Right hindlimb (tissue), 1 donor: Measurements from ENCODE around the gene PCDH15.

Experiments
- DNase-seq: peaks from one replicate; pipeline ENCODE4 v3.0.0-alpha.2; 2018

PCDH15 gene

GRCh38 chr10:54702583-54703485 is 98.2 kb downstream of the PCDH15 start:
- DNase-seq = no peak

DNA sequence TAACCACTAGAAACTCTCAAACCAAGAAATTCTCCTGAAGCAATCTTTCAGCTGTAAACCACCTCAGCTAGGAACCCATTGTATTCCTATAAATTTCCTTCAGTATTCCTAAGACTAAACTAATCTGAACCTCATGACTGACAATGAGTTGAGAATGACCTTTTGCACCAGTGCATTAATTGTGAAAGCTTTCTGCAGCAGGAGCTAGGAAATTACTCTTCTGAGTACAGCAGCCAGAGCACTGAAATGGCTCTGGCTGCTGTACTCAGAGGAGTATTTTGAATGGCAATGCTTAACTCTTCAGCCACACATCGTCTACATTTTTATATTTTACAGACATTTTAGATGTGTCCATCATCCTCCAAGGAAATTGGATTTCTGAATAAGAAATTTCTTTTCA is 109.7 kb downstream of the PCDH15 start:
- no peak for DNase-seq

- no peak for DNase-seq
These were observed 118.5 kb downstream of the PCDH15 start for GRCh38 chr10:54682554-54682953.

- DNase-seq = no peak
These were observed 119.9 kb downstream of the PCDH15 start for GRCh38 chr10:54681136-54681535.

GRCh38 chr10:54667136-54667535 is 133.9 kb downstream of the PCDH15 start:
- DNase-seq = no peak

GRCh38 chr10:54666192-54666591 is 134.8 kb downstream of the PCDH15 start:
- no peak for DNase-seq

- no peak for DNase-seq
These were observed 135.9 kb downstream of the PCDH15 start for GRCh38 chr10:54665095-54665494.

DNA sequence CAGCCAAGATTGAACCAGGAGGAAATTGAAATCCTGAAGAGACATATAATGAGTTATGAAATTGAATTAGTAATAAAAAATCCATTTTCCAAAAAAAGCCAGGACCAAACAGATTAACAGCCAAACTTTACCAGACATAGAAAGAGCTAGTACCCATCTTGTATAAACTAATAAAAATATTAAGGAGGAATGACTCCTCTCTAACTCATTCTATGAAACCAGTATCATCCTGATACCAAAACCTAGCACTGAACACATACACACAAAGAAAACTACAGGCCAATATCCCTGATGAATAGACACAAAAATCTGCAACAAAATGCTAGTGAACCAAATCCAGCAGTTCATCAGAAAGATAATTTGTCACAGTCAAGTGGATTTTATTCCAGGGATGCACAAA is 140.6 kb downstream of the PCDH15 start:
- DNase-seq = no peak

GRCh38 chr10:54656643-54657042 is 144.4 kb downstream of the PCDH15 start:
- DNase-seq = no peak

DNA sequence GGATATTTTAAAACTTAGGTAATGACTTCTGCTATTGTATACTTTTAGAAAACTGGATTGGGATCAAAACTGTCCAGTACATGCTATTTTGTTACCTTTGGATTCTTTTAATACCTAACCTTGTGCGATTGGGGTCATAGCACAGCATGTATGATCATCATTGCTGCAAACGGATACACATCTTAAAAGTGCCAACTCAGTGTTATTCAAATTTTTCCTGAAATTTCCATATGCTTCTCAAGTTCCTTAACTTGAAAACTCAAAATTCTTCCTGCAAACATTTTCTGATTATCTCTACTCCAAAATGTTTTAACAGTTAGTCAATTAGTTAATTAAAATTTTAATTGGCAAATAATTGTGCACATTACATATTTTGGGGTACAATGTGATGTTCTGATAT is 147.5 kb downstream of the PCDH15 start:
- no peak for DNase-seq

- DNase-seq = no peak
These were observed 150.5 kb downstream of the PCDH15 start for GRCh38 chr10:54650547-54650946.

DNA sequence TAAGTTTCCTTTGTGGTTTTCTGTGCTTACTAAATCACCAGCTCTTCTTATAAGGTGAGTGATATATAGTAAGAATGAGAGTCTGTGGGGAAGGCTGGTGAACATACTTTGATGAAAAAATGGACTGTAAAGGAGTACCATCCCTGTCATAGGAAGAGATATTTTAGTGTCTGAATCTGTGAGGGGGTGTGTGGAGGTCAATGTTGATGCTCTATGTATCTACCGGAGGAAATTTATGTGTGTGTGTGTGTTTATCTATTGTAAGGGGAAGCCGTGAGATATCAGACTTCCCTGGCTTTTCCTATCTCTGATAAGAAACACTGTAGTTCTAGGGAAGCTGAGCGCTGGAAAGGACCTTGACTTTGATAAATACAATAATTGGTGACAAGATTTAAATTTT is 179.0 kb downstream of the PCDH15 start:
- DNase-seq = no peak

GRCh38 chr10:54620352-54620751 is 180.7 kb downstream of the PCDH15 start:
- no peak for DNase-seq

- DNase-seq = no peak
These were observed 187.0 kb downstream of the PCDH15 start for GRCh38 chr10:54614072-54614471.

- no peak for DNase-seq
These were observed 187.9 kb downstream of the PCDH15 start for GRCh38 chr10:54613162-54613561.

GRCh38 chr10:54609423-54609822 is 191.6 kb downstream of the PCDH15 start:
- no peak for DNase-seq

GRCh38 chr10:54607983-54608382 is 193.0 kb downstream of the PCDH15 start:
- no peak for DNase-seq

DNA sequence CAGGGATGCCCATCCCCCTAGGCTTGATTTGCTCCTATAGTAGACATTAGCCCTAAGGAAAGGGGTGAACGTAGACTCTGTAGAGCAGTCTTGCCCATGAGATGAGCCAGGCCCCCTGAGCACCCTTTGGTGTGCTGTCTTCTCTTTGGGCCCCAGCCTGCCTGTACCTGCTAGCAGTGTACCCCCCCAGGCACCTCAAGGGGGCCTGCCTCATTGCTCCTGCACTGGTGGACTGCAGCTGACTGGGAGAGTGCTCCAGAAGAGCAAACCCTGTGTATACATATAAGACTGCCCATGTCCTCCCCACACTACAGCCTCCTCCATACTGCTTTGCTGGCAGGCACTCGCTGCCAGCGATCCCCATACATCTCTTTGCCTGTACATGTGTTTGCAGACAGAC is 206.7 kb downstream of the PCDH15 start:
- DNase-seq = no peak

- no peak for DNase-seq
These were observed 213.1 kb downstream of the PCDH15 start for GRCh38 chr10:54587971-54588370.

DNA sequence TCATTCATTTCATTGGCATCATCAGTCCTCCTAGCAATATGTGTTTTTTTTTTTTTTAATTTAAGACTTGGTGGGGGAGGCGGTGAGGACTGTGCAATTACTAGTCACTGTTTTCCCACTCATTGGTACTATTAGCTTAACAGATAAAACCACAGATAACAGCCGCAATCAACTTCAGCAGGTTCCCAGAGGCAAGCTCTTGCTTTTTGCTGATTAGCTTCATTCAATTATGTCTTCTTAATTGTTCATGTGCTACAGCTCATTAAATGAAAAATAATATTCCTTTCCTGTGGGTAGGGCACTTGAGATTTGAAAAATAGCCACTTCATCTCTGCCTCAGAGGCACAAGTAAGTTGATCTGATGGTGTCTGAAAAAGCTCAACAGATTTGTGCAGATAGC is 215.5 kb downstream of the PCDH15 start:
- no peak for DNase-seq

DNA sequence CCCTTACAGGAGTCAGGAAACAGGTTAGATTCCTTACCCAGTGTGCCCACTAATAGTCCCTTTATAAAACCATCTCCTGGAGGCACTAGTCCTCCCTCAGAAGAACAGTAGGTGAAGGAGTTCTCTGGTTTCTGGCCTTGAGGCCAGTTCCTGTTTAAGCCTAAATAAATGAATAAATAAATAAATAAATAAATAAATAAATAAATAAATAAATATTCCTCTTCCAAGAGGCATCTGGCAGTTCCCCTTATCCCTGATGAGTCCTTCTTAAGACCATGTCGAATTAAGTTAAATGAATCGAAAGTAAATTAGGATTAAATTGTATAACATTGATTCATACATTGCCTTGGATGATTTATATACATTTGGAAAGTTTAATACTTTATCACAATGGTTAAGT is 223.3 kb downstream of the PCDH15 start:
- no peak for DNase-seq

- DNase-seq = no peak
These were observed 224.5 kb downstream of the PCDH15 start for GRCh38 chr10:54576541-54576940.

GRCh38 chr10:54559498-54559897 is 241.5 kb downstream of the PCDH15 start:
- DNase-seq = no peak

DNA sequence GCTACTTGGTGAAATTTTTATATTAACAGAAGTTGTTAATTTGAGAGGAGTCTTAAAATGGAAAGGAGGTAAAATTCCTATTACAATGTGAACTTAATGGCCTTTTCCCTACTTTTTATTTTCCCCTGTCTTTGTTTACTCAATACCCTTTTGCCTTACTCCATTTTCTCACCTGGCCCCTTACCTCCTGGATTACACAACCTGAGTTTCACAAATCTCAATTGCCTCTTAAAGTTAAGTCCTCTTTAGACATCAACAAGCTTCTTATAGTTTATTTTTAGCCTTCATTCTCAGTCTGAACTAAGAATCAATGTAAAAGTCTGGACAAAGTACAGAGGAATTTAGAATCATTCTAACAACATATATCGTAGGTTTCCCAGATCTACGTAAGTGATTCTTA is 247.0 kb downstream of the PCDH15 start:
- no peak for DNase-seq

- DNase-seq = no peak
These were observed 251.0 kb downstream of the PCDH15 start for GRCh38 chr10:54550016-54550415.
